Esophagus squamous epithelium (tissue), 4 donors: ENCODE results near the gene MAP3K9.

Experiments
- CTCF ChIP-seq, 6 experiments: fragments of 450-650 bp in 4 of 6; fragments of 200-600 bp in 2 of 6; sonication (generic) in 2 of 6; IDR thresholded peaks; one replicate each; pipeline ENCODE4 v1.5.1; 2016 to 2019; ENCODE audit warnings: antibody characterized with exemption in 6 of 6, mild to moderate bottlenecking in 4 of 6, moderate library complexity in 4 of 6
- POLR2A ChIP-seq, 4 donors: fragments of 450-650 bp; IDR thresholded peaks; one replicate each; pipeline ENCODE4 v1.6.1; 2017; ENCODE audit warnings: antibody characterized with exemption in 4 of 4, mild to moderate bottlenecking in 4 of 4, moderate library complexity in 3 of 4

- TF ChIP-seq CTCF (IDR thresholded peaks at IDR 0.05): no peak
- TF ChIP-seq POLR2A (IDR thresholded peaks at IDR 0.05): no peak
Measured at GRCh38 chr14:70702161-70702560, 107.2 kb downstream of the MAP3K9 start.
